GM06990 (cell line): ENCODE results near the gene SIL1.

Experiments used
- DNase-seq: peaks from one replicate; pipeline ENCODE4 v3.0.0-alpha.2; 2011; ENCODE audit not compliant: insufficient read length; ENCODE audit errors: extremely low read depth
- H3K27me3 ChIP-seq: replicated peaks from 2 replicates; pipeline ENCODE4 v1.6.0; 2011; ENCODE audit warnings: low read length; ENCODE audit not compliant: control insufficient read depth, insufficient read depth
- H3K36me3 ChIP-seq: 2 replicates; pipeline ENCODE4 v1.5.1; 2011; ENCODE audit warnings: low read length; ENCODE audit not compliant: control insufficient read depth, insufficient read depth
- H3K4me3 ChIP-seq: replicated peaks from 2 replicates; pipeline ENCODE4 v1.5.1; 2011; ENCODE audit warnings: low read depth, mild to moderate bottlenecking, control low read depth, low read length
- TF ChIP-seq, protein P1 (sequence below): IDR thresholded peaks from 2 replicates; pipeline ENCODE4 v1.5.1; 2011; ENCODE audit warnings: low read length, control low read depth, mild to moderate bottlenecking, inconsistent platforms; ENCODE audit not compliant: insufficient read depth, poor library complexity, severe bottlenecking

SIL1 gene

DNA sequence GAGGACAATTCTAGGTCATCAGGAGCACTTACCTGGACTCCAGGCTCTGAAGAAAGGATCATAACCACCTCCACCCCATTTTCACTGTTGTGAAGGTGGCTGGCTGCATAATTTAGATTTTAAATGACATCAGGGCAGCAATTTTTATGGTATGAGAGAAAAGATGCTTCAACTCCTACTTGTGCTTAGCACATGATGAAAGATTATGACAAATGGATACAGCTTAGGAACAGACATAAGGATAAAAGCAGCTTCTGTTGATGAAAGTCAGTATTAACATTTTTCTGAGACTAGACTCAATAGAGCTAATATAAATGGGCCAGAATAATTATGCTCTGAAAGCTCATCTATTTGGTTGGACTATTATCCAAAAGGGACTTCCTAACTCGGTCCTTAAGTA, 72.2 kb downstream of the SIL1 start:
- TF ChIP-seq, protein P1, sequence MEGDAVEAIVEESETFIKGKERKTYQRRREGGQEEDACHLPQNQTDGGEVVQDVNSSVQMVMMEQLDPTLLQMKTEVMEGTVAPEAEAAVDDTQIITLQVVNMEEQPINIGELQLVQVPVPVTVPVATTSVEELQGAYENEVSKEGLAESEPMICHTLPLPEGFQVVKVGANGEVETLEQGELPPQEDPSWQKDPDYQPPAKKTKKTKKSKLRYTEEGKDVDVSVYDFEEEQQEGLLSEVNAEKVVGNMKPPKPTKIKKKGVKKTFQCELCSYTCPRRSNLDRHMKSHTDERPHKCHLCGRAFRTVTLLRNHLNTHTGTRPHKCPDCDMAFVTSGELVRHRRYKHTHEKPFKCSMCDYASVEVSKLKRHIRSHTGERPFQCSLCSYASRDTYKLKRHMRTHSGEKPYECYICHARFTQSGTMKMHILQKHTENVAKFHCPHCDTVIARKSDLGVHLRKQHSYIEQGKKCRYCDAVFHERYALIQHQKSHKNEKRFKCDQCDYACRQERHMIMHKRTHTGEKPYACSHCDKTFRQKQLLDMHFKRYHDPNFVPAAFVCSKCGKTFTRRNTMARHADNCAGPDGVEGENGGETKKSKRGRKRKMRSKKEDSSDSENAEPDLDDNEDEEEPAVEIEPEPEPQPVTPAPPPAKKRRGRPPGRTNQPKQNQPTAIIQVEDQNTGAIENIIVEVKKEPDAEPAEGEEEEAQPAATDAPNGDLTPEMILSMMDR: no peak
- Histone ChIP-seq H3K27me3 (no peaks in the 10 kb centered on the region), H3K4me3 (no peak overlapping the region)

DNA sequence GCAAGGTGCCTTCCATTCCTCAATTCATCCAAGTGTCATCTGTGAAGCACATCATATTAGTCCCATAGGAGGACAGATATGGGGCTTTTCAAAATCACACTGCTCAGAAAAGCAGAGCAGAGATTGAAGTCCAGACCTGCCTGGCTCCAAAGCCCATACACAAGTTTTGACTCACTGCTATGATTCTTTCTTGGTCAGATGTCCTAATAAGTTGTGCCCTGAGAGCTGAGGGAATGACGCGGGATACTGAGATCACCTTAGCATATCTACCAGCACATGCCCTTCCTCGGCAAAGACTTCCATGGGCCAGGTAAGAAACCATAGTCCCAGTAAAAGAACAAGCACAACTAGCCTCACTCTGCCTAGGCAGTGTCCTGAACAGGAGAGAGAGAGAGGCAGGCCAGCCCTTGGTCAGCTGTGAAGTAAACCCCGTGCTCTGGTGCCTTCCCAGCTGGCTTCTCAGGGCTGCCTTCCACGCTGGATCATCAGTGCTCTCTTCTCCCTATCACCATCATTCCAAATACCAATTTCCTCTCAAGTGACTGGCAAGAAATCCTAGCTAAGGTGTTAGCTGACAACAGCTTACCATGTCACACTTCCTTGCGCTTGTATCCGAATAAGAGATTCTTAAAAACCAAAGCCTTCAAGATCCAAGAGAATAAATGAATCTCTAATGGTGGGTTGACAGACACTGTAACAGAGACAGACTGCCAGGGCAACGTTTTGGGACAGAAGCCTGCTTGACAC, 73.2 kb downstream of the SIL1 start:
- no peak for DNase-seq
- H3K36me3 ChIP-seq: peaks cover 15% of the 10 kb centered on the region
- H3K4me3 ChIP-seq: no peak overlapping the region
- no peaks in the 10 kb centered on the region for H3K27me3 ChIP-seq
- TF ChIP-seq, protein P1: no peak

More for the DNA sequence above, 72.2 kb downstream of the SIL1 start:
- H3K36me3 ChIP-seq: peaks cover 8% of the 10 kb centered on the region
- DNase-seq: no peak

DNA sequence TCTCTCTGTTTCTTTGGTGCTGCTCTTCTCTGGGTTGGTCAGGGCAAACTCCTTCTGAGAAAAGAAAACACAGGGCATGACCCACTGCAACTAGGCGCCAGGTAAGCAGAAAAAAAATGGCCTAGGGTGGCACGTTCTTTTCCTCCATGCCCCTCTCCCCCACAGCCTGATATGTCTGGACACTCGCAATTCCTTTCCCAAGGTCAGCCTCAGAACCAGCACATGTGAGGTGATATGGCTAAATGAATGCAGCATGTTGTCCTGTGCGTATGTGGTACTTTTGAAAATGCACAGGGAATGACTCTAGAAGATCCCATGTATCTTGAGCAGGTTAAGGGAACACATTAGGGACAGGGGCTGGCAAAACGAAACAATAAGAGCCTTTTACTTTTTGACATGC, 77.0 kb downstream of the SIL1 start:
- H3K27me3 ChIP-seq: no peaks in the 10 kb centered on the region
- H3K4me3 ChIP-seq: no peak overlapping the region
- DNase-seq: no peak
- TF ChIP-seq, protein P1: no peak
- peaks cover 34% of the 10 kb centered on the region for H3K36me3 ChIP-seq

DNA sequence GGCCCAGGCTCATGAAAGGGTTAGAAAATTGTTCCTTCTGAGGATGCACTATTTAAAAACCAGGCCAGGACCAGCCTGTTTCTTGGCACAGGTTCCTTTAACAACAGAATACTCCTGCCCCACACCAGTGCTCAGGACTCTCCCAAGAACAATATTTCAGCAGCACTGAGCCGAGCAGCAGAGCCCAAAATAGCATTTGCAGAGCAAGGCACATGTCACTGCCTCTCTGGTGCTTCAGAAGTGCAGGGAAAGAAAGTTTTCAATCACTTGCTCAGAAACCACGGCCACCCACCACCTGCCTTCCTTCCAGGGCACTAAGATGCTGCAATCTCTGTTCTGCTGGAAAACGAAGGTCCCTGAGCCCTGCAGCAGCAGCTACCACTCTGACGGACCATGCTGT, 77.6 kb downstream of the SIL1 start:
- H3K27me3 ChIP-seq: no peaks in the 10 kb centered on the region
- DNase-seq: no peak
- no peak overlapping the region for H3K4me3 ChIP-seq
- peaks cover 32% of the 10 kb centered on the region for H3K36me3 ChIP-seq
- TF ChIP-seq, protein P1: no peak

DNA sequence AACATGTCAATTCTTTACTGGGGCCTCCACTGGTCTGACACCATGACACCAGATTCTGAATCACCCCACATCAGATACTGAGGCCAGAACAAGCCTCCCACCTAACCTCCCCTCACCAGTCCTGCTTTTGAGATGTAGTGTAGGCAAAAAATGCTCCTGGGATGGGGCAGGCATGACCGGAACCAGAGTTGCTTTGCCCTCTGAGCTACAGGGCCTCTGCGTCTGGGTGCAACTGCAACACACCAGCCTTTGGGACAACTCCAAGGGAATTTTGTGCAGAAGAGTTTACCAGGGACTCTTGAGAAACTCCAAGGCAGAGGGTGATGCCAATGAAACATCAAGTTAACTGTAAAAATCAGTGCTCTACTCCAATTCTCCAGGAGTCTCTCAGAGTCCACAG, 79.4 kb downstream of the SIL1 start:
- Histone ChIP-seq H3K4me3 (no peak overlapping the region), H3K36me3 (peaks cover 31% of the 10 kb centered on the region), H3K27me3 (no peaks in the 10 kb centered on the region)
- no peak for DNase-seq
- TF ChIP-seq, protein P1: no peak

DNA sequence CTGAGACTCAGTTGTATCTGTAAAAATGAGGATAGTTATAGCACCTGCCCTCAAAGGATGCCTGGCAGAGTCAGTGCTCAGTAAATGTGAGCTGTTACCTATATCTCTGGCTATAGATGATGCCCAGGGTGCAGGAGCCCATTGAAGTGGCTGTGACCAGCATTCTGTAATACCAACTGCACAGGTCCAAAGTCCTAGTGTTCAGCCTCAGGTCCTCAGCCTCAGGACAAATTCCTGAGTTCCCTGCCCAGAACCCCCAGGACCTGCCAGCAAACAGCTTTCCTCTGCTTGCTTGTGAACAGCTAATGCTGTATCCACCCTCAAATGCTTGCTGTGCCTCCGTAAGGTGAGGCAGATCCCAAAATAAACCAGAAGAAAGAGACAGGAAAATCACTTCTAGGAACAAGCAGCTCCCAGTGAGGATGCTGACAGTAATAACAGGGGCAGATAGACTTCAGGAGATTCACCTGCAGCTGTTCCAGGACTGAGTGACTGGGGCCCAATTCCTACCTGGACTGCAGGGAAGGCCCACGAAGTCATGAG, 80.8 kb downstream of the SIL1 start:
- TF ChIP-seq, protein P1: no peak
- no peaks in the 10 kb centered on the region for H3K27me3 ChIP-seq
- no peak overlapping the region for H3K4me3 ChIP-seq
- no peak for DNase-seq
- H3K36me3 ChIP-seq: peaks cover 30% of the 10 kb centered on the region
